T47D (cell line): Measurements from ENCODE around the gene CYTIP.
"Not testable (repeated sequence)": the region's sequence is repeated elsewhere in the genome, so short reads cannot be mapped to it uniquely, and the experiment has no call there.

ENCODE experiments used
- DNase-seq, 2 experiments: peaks; one replicate each; pipeline versions ENCODE4 v3.0.0 to v3.0.0-alpha.2; 2011 to 2012; ENCODE audit warnings: low read depth in 1 of 2, low spot score in 1 of 2
- JUND ChIP-seq: IDR thresholded peaks from 2 replicates; pipeline ENCODE4 v1.6.1; 2012; ENCODE audit warnings: low read depth
- in situ Hi-C: cut with HindIII; loops from 2 replicates; pipeline ENCODE4 v1.10.0; 2016; ENCODE audit warnings: low sequenced_read_pairs, low pct_unique_long_range_greater_than_20kb

The CYTIP gene

DNA sequence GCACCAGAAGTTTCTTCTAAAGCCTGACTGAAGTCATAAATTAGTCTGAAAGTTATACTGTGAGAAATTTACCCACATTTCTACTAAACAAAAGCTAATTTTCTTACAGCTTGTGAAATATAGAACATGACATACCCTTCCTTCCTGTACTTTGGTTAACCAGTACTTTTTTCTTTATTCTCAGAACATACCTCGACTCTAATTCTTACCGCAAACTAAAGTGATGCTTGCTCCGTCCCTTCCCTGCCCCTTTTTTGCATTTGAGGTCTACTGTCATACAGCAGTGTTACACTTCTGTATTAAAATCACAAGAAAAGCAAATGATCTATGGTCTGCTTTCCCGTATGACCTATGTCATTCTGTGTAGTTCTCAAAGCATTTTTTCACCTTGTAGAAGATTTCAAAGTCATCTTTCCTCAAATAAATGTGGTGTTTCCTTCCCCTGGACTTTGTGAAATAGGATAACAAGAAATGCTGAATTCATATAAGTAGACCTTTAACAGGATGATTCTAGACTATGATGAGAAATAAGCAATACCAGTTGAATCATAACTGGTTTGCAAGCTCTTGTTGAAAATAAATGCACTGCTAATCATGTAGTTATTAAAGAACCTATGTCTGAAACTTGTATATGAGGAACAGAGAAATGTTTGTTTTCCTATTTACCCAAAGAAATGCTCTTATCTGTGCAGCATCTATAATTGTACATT, 30.4 kb downstream of the CYTIP start:
- in situ Hi-C loops = no loop called here
- no peak for TF ChIP-seq JUND
- no peak for DNase-seq

DNA sequence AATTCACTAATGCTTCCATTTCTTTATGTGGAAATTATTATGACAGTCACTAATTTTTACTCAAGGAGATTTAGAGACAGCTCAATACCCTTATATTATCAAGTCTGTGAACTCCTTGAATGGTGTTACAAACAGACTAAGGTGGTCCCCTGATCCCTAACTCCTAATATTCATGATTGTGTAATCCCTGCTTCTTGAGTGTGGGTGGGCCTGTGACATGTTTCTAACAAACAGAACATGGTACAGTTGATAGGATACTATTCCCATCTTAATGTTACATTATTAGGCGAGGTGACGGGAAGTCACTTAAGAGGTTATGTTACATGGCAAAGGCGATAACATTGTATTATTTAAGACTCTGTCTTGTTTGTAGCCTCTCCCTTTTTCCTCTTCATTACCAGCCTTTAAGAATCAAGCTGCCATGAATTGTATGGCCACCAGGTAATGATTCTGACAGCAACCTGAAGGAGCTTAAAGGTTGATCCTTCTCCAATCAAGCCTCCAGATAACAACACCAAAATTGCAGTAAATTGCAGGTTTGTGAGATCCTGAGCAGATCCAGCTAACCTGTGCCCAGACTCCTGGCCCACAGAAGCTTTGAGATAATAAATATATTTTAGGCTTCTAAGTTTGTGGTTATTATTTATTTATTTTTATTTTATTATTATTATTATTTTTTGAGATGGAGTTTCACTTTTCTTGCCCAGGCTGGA, 32.1 kb downstream of the CYTIP start:
- no peak for TF ChIP-seq JUND
- in situ Hi-C loops = no loop called here
- no peak for DNase-seq

- DNase-seq, in situ Hi-C loops: not testable (repeated sequence)
Measured at GRCh38 chr2:157405398-157405797, 38.5 kb downstream of the CYTIP start.

- no peak for DNase-seq
- in situ Hi-C loops = no loop called here
- TF ChIP-seq JUND = no peak
Measured at GRCh38 chr2:157404363-157404762, 39.5 kb downstream of the CYTIP start.

DNA sequence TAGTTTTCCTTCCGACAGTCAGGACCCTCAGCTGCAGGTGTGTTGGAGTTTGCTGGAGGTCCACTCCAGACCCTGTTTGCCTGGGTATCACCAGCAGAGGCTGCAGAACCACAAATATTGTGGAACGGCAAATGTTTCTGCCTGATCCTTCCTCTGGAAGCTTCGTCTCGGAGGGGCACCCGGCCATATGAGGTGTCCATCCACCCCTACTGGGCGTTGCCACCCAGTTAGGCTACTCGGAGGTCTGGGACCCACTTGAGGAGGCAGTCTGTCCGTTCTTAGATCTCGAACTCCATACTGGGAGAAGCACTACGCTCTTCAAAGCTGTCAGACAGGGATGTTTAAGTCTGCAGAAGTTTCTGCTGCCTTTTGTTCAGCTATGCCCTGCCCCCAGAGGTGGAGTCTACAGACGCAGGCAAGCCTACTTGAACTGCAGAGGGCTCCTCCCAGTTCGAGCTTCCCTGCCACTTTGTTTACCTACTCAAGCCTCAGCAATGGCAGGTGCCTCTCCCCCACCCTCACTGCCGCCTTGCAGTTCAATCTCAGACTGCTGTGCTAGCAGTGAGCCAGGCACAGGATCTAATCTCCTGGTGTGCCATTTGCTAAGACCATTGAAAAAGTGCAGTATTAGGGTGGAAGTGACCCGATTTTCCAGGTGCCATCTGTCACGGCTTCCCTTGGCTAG, 40.9 kb downstream of the CYTIP start:
- in situ Hi-C loops = not testable (repeated sequence)
- DNase-seq = peak in 1 of 2 experiments; percentile 32

DNA sequence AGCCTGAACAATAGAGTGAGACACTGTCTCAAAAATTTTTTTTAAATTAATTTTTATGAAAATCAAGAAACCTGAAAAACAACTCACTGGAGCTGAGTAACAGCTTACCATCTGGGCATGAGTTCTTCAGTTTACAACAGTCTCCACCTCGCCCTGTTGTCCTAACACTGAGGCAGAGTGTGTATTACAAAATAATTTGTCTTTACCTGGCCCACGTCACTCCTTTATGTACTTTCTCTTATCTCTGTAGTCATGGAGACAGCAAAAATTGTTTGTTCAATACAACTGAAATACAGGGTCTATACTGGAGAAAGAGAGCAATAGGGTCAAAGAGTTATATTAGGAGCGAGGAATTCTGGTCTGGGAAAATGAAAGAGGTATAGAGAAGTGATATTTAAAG, 48.1 kb downstream of the CYTIP start:
- DNase-seq = no peak
- in situ Hi-C loops = no loop called here
- TF ChIP-seq JUND = no peak

DNA sequence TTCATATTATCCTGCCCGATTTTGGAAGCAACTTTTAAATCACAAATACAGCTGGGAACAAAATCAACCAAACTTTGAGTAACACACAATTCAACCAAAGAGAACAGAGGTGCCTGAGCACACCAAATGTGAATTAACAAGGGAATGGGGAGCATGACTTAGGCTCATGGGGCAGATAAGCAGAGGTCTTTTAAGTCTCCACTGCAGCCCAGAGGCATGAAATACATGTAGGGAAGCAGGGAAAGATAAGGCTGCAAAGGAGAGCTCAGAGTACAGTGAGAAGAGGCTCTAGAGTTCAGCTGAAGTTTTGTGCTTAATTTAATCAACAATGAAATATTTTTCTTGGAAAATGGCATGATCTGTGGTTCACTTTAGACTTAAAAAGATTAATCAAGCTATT, 49.0 kb downstream of the CYTIP start:
- in situ Hi-C loops = no loop called here
- no peak for TF ChIP-seq JUND
- no peak for DNase-seq

- no peak for TF ChIP-seq JUND
- DNase-seq = no peak
- in situ Hi-C loops = no loop called here
Measured at GRCh38 chr2:157393348-157393747, 50.5 kb downstream of the CYTIP start.

- in situ Hi-C loops = no loop called here
- DNase-seq = no peak
- TF ChIP-seq JUND = no peak
Measured at GRCh38 chr2:157388827-157389226, 55.1 kb downstream of the CYTIP start.

DNA sequence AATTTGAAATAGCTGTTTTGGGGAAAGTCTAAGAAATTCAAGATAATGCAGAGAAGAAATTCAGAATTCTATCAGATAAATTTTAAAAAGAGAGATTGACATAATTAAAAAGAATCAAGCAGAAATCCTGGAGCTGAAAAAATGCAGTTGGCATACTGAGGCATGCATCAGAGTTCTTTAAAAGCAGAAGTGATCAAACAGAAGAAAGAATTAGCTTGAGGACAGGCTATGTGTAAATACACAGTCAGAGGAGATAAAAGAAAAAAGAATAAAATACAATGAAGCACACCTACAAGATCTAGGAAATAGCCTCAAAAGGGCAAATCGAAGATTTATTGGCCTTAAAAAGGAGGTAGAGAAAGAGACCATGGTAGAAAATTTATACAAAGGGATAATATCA, 57.1 kb downstream of the CYTIP start:
- in situ Hi-C loops = no loop called here
- no peak for DNase-seq

GRCh38 chr2:157386247-157386646, 57.6 kb downstream of the CYTIP start:
- in situ Hi-C loops = no loop called here
- TF ChIP-seq JUND = no peak
- no peak for DNase-seq

More for the DNA sequence above, 57.1 kb downstream of the CYTIP start:
- no peak for TF ChIP-seq JUND

DNA sequence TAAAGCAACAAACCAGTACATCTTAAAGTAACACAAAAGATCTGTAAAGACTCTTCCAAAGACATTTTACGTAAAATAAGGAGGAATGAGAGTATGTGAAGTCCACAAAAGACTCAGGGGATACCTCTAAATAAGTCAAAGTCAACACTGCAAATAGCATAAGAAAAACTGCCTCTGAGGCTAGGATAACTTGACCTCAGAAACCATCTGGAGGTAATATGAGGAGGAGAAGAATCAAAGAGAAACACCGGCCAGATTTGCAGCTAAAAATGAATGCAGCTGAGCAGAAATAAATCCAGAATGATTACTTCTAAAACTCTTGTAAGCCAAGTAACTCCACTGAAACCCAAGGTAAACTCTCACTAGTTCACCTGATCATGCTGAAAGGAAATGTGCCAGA, 66.0 kb downstream of the CYTIP start:
- in situ Hi-C loops = no loop called here
- no peak for TF ChIP-seq JUND
- DNase-seq = no peak

GRCh38 chr2:157376041-157376440, 67.8 kb downstream of the CYTIP start:
- TF ChIP-seq JUND = no peak
- DNase-seq = no peak
- in situ Hi-C loops = no loop called here

DNA sequence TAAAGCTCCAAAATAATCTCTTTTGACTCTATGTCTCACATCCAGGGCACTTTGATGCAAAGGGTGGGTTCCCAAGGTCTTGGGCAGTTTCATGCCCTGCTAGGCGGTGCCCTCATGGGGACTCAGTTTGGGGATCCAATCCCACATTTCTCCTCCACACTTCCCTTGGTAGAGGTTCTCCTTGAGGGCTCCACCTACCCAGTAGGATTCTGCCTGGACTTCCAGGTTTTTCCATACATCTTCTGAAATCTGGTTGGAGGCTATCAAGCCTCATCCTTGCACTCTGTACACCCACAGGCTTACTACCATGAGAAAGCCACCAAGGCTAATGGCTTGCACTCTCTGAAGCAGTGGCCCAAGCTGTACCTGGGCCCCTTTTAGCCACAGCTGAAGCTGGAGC, 68.5 kb downstream of the CYTIP start:
- in situ Hi-C loops = no loop called here
- no peak for TF ChIP-seq JUND
- DNase-seq = no peak

DNA sequence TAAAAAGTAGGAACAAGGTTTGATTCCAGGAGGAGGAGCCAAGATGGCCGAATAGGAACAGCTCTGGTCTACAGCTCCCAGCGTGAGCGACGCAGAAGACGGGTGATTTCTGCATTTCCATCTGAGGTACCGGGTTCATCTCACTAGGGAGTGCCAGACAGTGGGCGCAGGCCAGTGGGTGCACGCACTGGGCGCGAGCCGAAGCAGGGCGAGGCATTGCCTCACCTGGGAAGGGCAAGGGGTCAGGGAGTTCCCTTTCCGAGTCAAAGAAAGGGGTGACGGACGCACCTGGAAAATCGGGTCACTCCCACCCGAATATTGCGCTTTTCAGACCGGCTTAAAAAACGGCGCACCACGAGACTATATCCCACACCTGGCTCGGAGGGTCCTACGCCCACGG, 75.4 kb downstream of the CYTIP start:
- in situ Hi-C loops, DNase-seq: not testable (repeated sequence)
